HG03520 (cell line): ENCODE measurements around the gene TOMM20L.

Experiments used
- ATAC-seq: cut with Tn5 transposase; IDR thresholded peaks from one replicate; pipeline ENCODE4 v1.9.1; 2021; ENCODE audit warnings: mild to moderate bottlenecking, moderate library complexity; ENCODE audit not compliant: unreplicated experiment

The TOMM20L gene

GRCh38 chr14:58426670-58427280 lies 31.0 kb downstream of the TOMM20L start:
- ATAC-seq = peak; percentile 31

- ATAC-seq = peak; percentile 79
These were observed 31.8 kb downstream of the TOMM20L start, which contains the start of the genes KIAA0586 and TIMM9 for GRCh38 chr14:58427281-58428117. TSS of gene KIAA0586 (plus strand) at chr14:58427719. CDS start at chr14:58428265, 546 bp downstream. TSS of gene TIMM9 (minus strand) at chr14:58427531. CDS start at chr14:58411945, 15,586 bp downstream.

DNA sequence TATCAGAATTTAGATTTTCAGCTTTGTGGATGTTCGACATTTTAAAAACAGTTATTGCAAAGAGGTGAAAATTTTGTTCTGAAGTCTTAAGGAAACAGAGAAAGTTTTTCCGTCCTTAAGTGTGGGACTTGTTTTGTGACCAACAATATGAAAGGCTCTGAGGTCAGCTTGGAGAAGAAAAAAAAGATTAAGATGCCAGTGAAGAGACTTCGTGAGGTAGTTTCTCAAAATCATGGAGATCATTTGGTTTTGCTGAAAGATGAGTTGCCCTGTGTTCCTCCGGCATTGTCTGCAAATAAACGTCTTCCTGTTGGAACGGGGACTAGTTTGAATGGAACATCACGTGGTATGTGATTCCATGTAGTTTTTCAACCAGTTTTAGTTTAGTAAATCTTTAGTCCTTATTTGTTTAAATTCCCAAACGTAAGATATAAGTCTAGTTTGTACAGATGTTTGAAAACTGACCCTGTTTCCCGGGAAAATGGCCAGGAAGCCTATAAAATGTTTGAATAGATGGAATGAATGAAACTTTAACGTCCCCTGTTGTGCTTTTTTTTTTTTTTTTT lies 32.5 kb downstream of the TOMM20L start:
- ATAC-seq = no peak

GRCh38 chr14:58430156-58430555 lies 34.4 kb downstream of the TOMM20L start:
- no peak for ATAC-seq

GRCh38 chr14:58439476-58439875 lies 43.7 kb downstream of the TOMM20L start:
- no peak for ATAC-seq

DNA sequence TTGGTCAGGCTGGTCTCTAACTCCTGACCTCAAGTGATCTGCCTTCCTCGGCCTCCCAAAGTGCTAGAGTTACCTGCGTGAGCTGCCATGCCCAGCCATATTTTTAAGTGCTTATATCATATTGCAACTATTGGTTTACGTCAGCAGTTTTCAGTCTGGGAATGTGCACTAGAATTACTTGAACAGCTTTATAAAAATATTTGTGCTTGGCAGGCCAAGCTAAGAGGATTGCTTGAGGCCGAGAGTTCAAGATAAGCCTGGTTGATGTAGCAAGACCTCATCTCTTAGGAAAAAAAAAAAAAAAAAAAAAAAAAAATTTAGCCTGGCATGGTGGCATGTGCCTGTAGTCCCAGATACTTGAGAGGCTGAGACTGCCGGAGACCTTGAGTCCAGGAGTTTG lies 48.9 kb downstream of the TOMM20L start:
- no peak for ATAC-seq

- ATAC-seq = no peak
These were observed 60.0 kb downstream of the TOMM20L start for GRCh38 chr14:58455593-58456265.
